Midbrain (tissue), 1 donor: ENCODE results near the gene PGAP6.
"Not testable (repeated sequence)": the region's sequence is repeated elsewhere in the genome, so short reads cannot be mapped to it uniquely, and the experiment has no call there.

Experiments
- DNase-seq: peaks from one replicate; lab custom pipeline; 2025; lab: John Stamatoyannopoulos, UW

Gene PGAP6

GRCh38 chr16:351804-352520, 29.8 kb downstream of the PGAP6 start:
- no peak for DNase-seq

- DNase-seq = no peak
These were observed 31.6 kb downstream of the PGAP6 start for GRCh38 chr16:350203-350602.

- no peak for DNase-seq
These were observed 32.6 kb downstream of the PGAP6 start for GRCh38 chr16:349211-349610.

- DNase-seq = not testable (repeated sequence)
These were observed 33.3 kb downstream of the PGAP6 start for GRCh38 chr16:348495-348894.

- no peak for DNase-seq
These were observed 34.6 kb downstream of the PGAP6 start for GRCh38 chr16:347203-347602.

- DNase-seq = no peak
These were observed 35.2 kb downstream of the PGAP6 start for GRCh38 chr16:346587-346986.

GRCh38 chr16:345772-346171, 36.0 kb downstream of the PGAP6 start:
- no peak for DNase-seq

GRCh38 chr16:342455-343213, 39.1 kb downstream of the PGAP6 start:
- DNase-seq = no peak

- not testable (repeated sequence) for DNase-seq
These were observed 39.8 kb downstream of the PGAP6 start for GRCh38 chr16:341974-342336.

GRCh38 chr16:341095-341973, 40.4 kb downstream of the PGAP6 start:
- DNase-seq = not testable (repeated sequence)

- DNase-seq = no peak
These were observed 41.2 kb downstream of the PGAP6 start for GRCh38 chr16:340370-341091.

GRCh38 chr16:339680-340079, 42.1 kb downstream of the PGAP6 start:
- no peak for DNase-seq

GRCh38 chr16:337975-338575, 43.7 kb downstream of the PGAP6 start:
- DNase-seq = no peak

GRCh38 chr16:337437-337836, 44.3 kb downstream of the PGAP6 start:
- no peak for DNase-seq

- no peak for DNase-seq
These were observed 45.5 kb downstream of the PGAP6 start for GRCh38 chr16:336269-336668.

- not testable (repeated sequence) for DNase-seq
These were observed 46.7 kb downstream of the PGAP6 start for GRCh38 chr16:334861-335632.

GRCh38 chr16:334164-334832, 47.5 kb downstream of the PGAP6 start:
- DNase-seq = not testable (repeated sequence)

GRCh38 chr16:333406-334094, 48.2 kb downstream of the PGAP6 start:
- DNase-seq = no peak

- DNase-seq = not testable (repeated sequence)
These were observed 50.5 kb downstream of the PGAP6 start for GRCh38 chr16:331181-331814.
